CD4-positive, alpha-beta T cell (primary cell): ENCODE results near the gene PTPMT1. TPM values are rescaled to one million over a fixed set of nuclear protein-coding genes. Genes with fewer than 3 reads are reported as not detected.

Source experiments
- ATAC-seq: fragments of 200-7000 bp; cut with Tn5 transposase; one replicate; pipeline ENCODE4 v1.10.0; 2022; ENCODE audit warnings: mild to moderate bottlenecking; ENCODE audit not compliant: poor library complexity
- CTCF ChIA-PET: fragments of 350-600 bp; sonication (Branson Sonifier 250); formaldehyde crosslinking; loops from one replicate; lab custom pipeline; 2021; ENCODE audit warnings: antibody characterized with exemption, inconsistent platforms; lab: Charles Lee
- POLR2A ChIA-PET: fragments of 350-600 bp; sonication (Branson Sonifier 250); formaldehyde crosslinking; loops from one replicate; lab custom pipeline; 2021; ENCODE audit warnings: antibody characterized with exemption, inconsistent platforms; lab: Charles Lee
- DNase-seq, 14 experiments: peaks; one replicate each; pipeline ENCODE4 v3.0.0-alpha.2; 2013 to 2020; ENCODE audit warnings: mixed read lengths in 2 of 14
- H3K27ac ChIP-seq, 2 donors: one replicate each; pipeline versions ENCODE4 v1.5.1 to v1.7.0; 2013; ENCODE audit warnings: low read length in 2 of 2, low read depth in 1 of 2, mild to moderate bottlenecking in 1 of 2
- H3K27me3 ChIP-seq, 2 experiments: 1 replicate in 1 of 2; 2 replicates in 1 of 2; pipeline versions ENCODE4 v1.6.1 to v1.7.0; 2013; ENCODE audit warnings: low read length in 2 of 2, control low read depth in 1 of 2, mild to moderate bottlenecking in 1 of 2, moderate library complexity in 1 of 2; ENCODE audit not compliant: insufficient read depth in 2 of 2, control insufficient read depth in 1 of 2
- H3K36me3 ChIP-seq: one replicate; pipeline ENCODE4 v1.6.1; 2013; ENCODE audit warnings: low read length, control low read depth; ENCODE audit not compliant: insufficient read depth
- H3K4me1 ChIP-seq: one replicate; pipeline ENCODE4 v1.6.1; 2013; ENCODE audit warnings: low read length, control low read depth; ENCODE audit not compliant: insufficient read depth
- H3K4me3 ChIP-seq: one replicate; pipeline ENCODE4 v1.5.1; 2013; ENCODE audit warnings: mild to moderate bottlenecking, low read length, moderate library complexity
- H3K9me3 ChIP-seq, 2 experiments: 1 replicate in 1 of 2; 2 replicates in 1 of 2; pipeline versions ENCODE4 v1.6.1 to v1.7.0; 2013; ENCODE audit warnings: low read length in 2 of 2, mild to moderate bottlenecking in 2 of 2, control low read depth in 1 of 2, moderate library complexity in 1 of 2; ENCODE audit not compliant: control insufficient read depth in 1 of 2, insufficient read depth in 1 of 2
- H3K27ac Mint-ChIP-seq: one replicate; pipeline ENCODE4 v1.8.0; 2020; ENCODE audit warnings: mixed read lengths
- H3K27me3 Mint-ChIP-seq: one replicate; pipeline ENCODE4 v1.8.0; 2021; ENCODE audit warnings: mixed read lengths
- H3K36me3 Mint-ChIP-seq: one replicate; pipeline ENCODE4 v1.8.0; 2021; ENCODE audit warnings: low read depth, mixed read lengths
- H3K4me1 Mint-ChIP-seq: one replicate; pipeline ENCODE4 v1.8.0; 2021; ENCODE audit warnings: low read depth, mixed read lengths
- H3K4me3 Mint-ChIP-seq: one replicate; pipeline ENCODE4 v1.8.0; 2020; ENCODE audit warnings: mild to moderate bottlenecking, mixed read lengths
- H3K9me3 Mint-ChIP-seq: one replicate; pipeline ENCODE4 v1.8.0; 2020; ENCODE audit warnings: mixed read lengths
- intact Hi-C, 2 experiments: fragments of 100-400 bp; cut with DNase I in 1 of 2; cut with micrococcal nuclease in 1 of 2; formaldehyde crosslinking; loops; one replicate each; pipeline versions ENCODE4 v1.15.1 to v1.9.0; 2023 to 2025; cut with DNase I, micrococcal nuclease
- total RNA-seq, 174 experiments: library from RNA in 2 of 174; stranded (reverse) in 2 of 174; gene quantifications; one replicate each; pipeline ENCODE4 v1.2.3 and lab custom pipeline; 2021 to 2026
- TF ChIP-seq, protein P1 (sequence below): fragments of 200-600 bp; IDR thresholded peaks from one replicate; pipeline ENCODE4 v1.8.0; 2022; ENCODE audit warnings: antibody characterized with exemption, mild to moderate bottlenecking

The PTPMT1 gene
- total RNA-seq, 2 experiments from 2014 or later = 18.9 to 26.7 TPM

DNA sequence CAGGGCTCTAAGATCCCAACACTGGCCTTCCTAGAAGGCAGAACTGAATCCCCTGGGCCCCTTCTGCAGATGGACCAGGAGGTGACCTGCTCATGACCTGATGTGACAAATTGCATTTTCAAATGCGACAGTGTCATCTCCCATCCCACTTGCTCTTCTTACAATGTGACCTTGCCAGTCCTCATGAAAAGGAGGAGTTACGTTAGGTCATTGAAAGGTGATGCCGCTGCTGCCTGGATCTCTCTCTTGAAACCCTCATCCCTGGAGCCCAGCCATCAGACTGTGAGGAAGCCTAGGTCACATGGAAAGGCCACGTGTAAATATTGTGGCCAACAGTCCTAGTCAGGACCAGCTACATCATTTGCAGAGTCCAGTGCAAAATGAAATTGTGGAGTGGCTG is 34.5 kb downstream of the PTPMT1 start:
- TF ChIP-seq, protein P1, sequence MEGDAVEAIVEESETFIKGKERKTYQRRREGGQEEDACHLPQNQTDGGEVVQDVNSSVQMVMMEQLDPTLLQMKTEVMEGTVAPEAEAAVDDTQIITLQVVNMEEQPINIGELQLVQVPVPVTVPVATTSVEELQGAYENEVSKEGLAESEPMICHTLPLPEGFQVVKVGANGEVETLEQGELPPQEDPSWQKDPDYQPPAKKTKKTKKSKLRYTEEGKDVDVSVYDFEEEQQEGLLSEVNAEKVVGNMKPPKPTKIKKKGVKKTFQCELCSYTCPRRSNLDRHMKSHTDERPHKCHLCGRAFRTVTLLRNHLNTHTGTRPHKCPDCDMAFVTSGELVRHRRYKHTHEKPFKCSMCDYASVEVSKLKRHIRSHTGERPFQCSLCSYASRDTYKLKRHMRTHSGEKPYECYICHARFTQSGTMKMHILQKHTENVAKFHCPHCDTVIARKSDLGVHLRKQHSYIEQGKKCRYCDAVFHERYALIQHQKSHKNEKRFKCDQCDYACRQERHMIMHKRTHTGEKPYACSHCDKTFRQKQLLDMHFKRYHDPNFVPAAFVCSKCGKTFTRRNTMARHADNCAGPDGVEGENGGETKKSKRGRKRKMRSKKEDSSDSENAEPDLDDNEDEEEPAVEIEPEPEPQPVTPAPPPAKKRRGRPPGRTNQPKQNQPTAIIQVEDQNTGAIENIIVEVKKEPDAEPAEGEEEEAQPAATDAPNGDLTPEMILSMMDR = no peak
- DNase-seq (no peak), ATAC-seq (no peak)
- Mint-ChIP-seq H3K9me3 (no peaks in the 10 kb centered on the region), H3K4me1 (no peaks in the 10 kb centered on the region), H3K4me3 (no peak overlapping the region), H3K36me3 (no peaks in the 10 kb centered on the region), H3K27me3 (peaks cover 19% of the 10 kb centered on the region), H3K27ac (no peak overlapping the region)
- POLR2A ChIA-PET = no interaction called here
- CTCF ChIA-PET = no interaction called here
- peaks cover 3 to 12% of the 10 kb centered on the region in 2 experiments for H3K27me3 ChIP-seq
- no peaks in the 10 kb centered on the region for H3K36me3 ChIP-seq
- H3K4me1 ChIP-seq = no peaks in the 10 kb centered on the region
- intact Hi-C loops = no loop called here
- peaks cover 0 to 3% of the 10 kb centered on the region in 2 experiments for H3K9me3 ChIP-seq
- H3K27ac ChIP-seq = no peak overlapping the region
- no peak overlapping the region for H3K4me3 ChIP-seq

DNA sequence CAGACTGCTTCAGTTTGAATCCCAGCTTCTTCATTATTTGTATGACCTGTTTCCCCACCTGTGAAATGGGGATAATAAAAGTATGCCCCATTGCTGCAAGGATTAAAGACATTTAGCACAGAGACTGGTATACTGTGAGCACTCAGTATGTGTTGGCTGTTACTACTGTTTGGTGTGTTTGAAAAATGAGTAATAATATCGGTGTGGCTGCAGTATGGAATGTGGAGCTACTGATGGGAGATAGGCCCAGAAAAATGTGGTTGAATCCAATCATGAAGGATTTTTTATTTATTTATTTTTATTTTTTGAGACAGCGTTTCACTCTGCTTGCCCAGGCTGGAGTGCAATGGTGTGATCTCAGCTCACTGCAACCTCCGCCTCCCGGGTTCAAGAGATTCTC is 37.9 kb downstream of the PTPMT1 start:
- no peak overlapping the region for H3K27ac Mint-ChIP-seq
- Histone ChIP-seq H3K27me3 (no peaks in the 10 kb centered on the region), H3K27ac (no peak overlapping the region), H3K4me1 (no peaks in the 10 kb centered on the region), H3K9me3 (no peaks in the 10 kb centered on the region), H3K36me3 (no peaks in the 10 kb centered on the region), H3K4me3 (no peak overlapping the region)
- H3K9me3 Mint-ChIP-seq = no peaks in the 10 kb centered on the region
- TF ChIP-seq, protein P1 = no peak
- no peaks in the 10 kb centered on the region for H3K36me3 Mint-ChIP-seq
- H3K4me3 Mint-ChIP-seq = no peak overlapping the region
- POLR2A ChIA-PET = no interaction called here
- intact Hi-C loops = no loop called here
- no peaks in the 10 kb centered on the region for H3K4me1 Mint-ChIP-seq
- DNase-seq = no peak
- H3K27me3 Mint-ChIP-seq = peaks cover 7% of the 10 kb centered on the region
- CTCF ChIA-PET = no interaction called here
- ATAC-seq = no peak

DNA sequence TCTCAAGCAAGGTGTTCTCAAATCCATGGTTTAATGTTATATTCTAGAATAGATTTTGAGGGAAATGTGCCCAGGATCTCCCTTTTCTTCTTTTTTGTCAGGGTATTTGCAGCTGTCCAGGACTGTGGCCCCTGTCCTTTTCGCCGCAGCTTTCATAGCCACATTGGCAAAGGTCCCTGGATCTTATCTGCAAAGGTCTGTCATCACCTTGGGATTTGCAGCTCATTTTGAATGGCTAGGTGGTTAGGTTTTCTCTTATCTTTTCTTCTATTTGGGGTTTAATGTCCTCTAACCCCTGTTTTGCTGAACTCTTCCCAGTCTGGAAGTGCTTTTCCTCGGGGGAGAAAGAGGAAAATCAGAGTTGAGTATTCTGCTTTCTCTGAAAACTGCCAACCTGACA is 40.5 kb downstream of the PTPMT1 start:
- H3K36me3 ChIP-seq = no peaks in the 10 kb centered on the region
- no peaks in the 10 kb centered on the region for H3K27me3 Mint-ChIP-seq
- no peak overlapping the region for H3K27ac ChIP-seq
- ChIA-PET CTCF (no interaction called here), POLR2A (no interaction called here)
- intact Hi-C loops = no loop called here
- H3K36me3 Mint-ChIP-seq = no peaks in the 10 kb centered on the region
- H3K9me3 Mint-ChIP-seq = no peaks in the 10 kb centered on the region
- H3K4me3 Mint-ChIP-seq = no peak overlapping the region
- H3K4me3 ChIP-seq = no peak overlapping the region
- TF ChIP-seq, protein P1 = no peak
- no peaks in the 10 kb centered on the region for H3K9me3 ChIP-seq
- H3K4me1 Mint-ChIP-seq = no peaks in the 10 kb centered on the region
- ATAC-seq (no peak), DNase-seq (no peak)
- H3K4me1 ChIP-seq = no peaks in the 10 kb centered on the region
- no peak overlapping the region for H3K27ac Mint-ChIP-seq
- no peaks in the 10 kb centered on the region for H3K27me3 ChIP-seq
